ENCODE results near the gene ADGRE3. TPM values are rescaled to one million over a fixed set of nuclear protein-coding genes. Genes with fewer than 3 reads are reported as not detected.

The ADGRE3 gene
- total and polyA plus RNA-seq, 2 of the 8 experiments (the other 6 are each of a cell fraction or from before 2014, with no cell fraction given) = not detected

DNA sequence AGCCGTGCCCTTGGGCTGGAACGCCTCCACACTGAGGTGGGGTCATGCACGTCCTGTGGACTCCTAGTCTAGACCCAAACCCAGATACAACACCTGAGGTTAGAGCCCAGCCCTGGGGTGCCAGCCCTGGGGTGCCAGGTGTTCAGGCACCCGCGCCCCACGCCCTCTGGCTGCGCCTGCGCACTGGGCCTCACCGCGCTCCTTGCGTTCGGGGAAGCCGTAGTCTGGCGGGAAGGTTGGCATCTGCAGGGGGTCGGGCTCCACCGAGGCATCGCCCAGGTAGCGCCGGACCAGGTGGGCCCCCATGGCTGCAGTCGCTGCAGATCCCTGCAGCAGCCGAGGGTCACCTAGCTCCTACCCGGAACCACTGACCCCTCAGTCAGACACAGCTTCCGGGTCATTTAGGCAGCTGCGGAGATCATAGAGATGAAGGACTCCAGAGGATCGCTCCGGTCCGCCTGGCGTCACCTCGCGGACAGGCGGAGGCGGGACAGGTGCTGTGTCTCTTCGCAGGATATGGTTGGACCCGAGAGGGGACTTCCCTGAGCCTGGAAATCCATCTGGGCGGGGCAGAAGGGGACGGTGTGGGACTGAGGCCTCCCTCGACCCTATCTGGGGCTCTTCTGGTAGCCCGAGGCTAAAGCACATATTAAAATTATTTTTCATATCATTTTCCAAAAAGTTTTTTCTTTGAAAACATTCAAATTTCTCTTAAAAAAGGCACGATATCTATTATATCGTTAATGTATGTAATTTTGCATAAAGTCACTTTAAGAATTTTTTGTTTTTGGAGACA is 102.8 kb downstream of the ADGRE3 start, which contains the start of gene NDUFB7 (continued):
- TF ChIP-seq TAF7 (optimal IDR thresholded peaks at IDR 0.05; ENCODE audit: borderline replicate concordance, low read depth, low read length) = peak; percentile 75
- TF ChIP-seq EGR1 (IDR thresholded peaks at IDR 0.05; ENCODE audit: borderline replicate concordance, low read depth, low read length) = peak; percentile 89
- TF ChIP-seq ASH2L (IDR thresholded peaks at IDR 0.05; ENCODE audit: low read length) = peak; percentile 84
- TF ChIP-seq TAF1 (IDR thresholded peaks at IDR 0.05; ENCODE audit: low read depth, low read length) = peak; percentile 85
- TF ChIP-seq HDAC2 (IDR thresholded peaks at IDR 0.05; ENCODE audit: borderline replicate concordance in 1 of 2, low read depth in 2 of 2, low read length in 2 of 2) = no peak
- TF ChIP-seq TCF12 (IDR thresholded peaks at IDR 0.05; ENCODE audit: low read depth, low read length) = 0 out of 2 replicates have a peak, but pooled peaks have one; percentile 58
- TF ChIP-seq KDM1A (IDR thresholded peaks at IDR 0.05; ENCODE audit: borderline replicate concordance, low read length) = peak; percentile 80; the same call in 1 of the 2 replicates
- TF ChIP-seq RNF2 (IDR thresholded peaks at IDR 0.05; ENCODE audit: borderline replicate concordance, low read depth, low read length, missing control alignments, poor library complexity, severe bottlenecking) = no peak
- TF ChIP-seq RXRA (IDR thresholded peaks at IDR 0.05; ENCODE audit: insufficient read depth, low read depth, low read length) = no peak
- TF ChIP-seq KDM4A (IDR thresholded peaks at IDR 0.05; ENCODE audit: low read depth, low read length, severe bottlenecking) = no peak
